ENCODE data around the gene C1QTNF4. TPM values are rescaled to one million over a fixed set of nuclear protein-coding genes. Genes with fewer than 3 reads are reported as not detected.
A peak's percentile ranks its signal among the peaks of the same experiment; 100 is the strongest.

C1QTNF4 gene
- total and polyA plus RNA-seq, 9 of the 15 experiments (the other 6 are each of a cell fraction or from before 2014, with no cell fraction given) = not detected

- no peak for TF ChIP-seq PBX2 (CRISPR knock-in tag; IDR thresholded peaks at IDR 0.05; ENCODE audit: low read depth)
- TF ChIP-seq PBX2 (tag; conservative IDR thresholded peaks at IDR 0.05; ENCODE audit: low read depth) = no peak
- 0 out of 2 replicates have a peak, but pooled peaks have one; percentile 65 for TF ChIP-seq FOXP1 (CRISPR knock-in tag; IDR thresholded peaks at IDR 0.05)
- TF ChIP-seq KLF16 (IDR thresholded peaks at IDR 0.05) = no peak
- TF ChIP-seq GABPB1 (CRISPR knock-in tag; IDR thresholded peaks at IDR 0.05) = peak; percentile 59
- TF ChIP-seq SAFB (IDR thresholded peaks at IDR 0.05; ENCODE audit: borderline replicate concordance, low read depth, low read length) = no peak
- TF ChIP-seq RUNX1 (IDR thresholded peaks at IDR 0.05; ENCODE audit: low read depth) = no peak
- no peak for TF ChIP-seq ZNF277 (CRISPR knock-in tag; IDR thresholded peaks at IDR 0.05; ENCODE audit: borderline replicate concordance)
- no peak for TF ChIP-seq ZBTB11 (CRISPR knock-in tag; IDR thresholded peaks at IDR 0.05)
- no peak; a peak in 2 of 4 replicates for TF ChIP-seq HDAC1 (IDR thresholded peaks at IDR 0.05)
- no peak for TF ChIP-seq GATA2 (CRISPR knock-in tag; IDR thresholded peaks at IDR 0.05)
- TF ChIP-seq BCOR (IDR thresholded peaks at IDR 0.05) = 0 out of 2 replicates have a peak, but pooled peaks have one; percentile 27
- TF ChIP-seq PURB (CRISPR knock-in tag; IDR thresholded peaks at IDR 0.05; ENCODE audit: low read depth) = no peak
- no peak for TF ChIP-seq MXI1 (IDR thresholded peaks at IDR 0.05; ENCODE audit: low read depth, low read length)
- TF ChIP-seq POLR2B (IDR thresholded peaks at IDR 0.05; ENCODE audit: low read depth, partially characterized antibody) = peak; percentile 56
- no peak for TF ChIP-seq TSHZ1 (CRISPR knock-in tag; IDR thresholded peaks at IDR 0.05)
Observed at GRCh38 chr11:47565340-47566148, 28.7 kb downstream of the C1QTNF4 start, which contains the start of gene PTPMT1 (continued).

Data from K562 (cell line).